Activated B cell treated with CpG ODN at 0.5 μM for 24 hours (primary cell): ENCODE data around the gene MSI2. TPM values are rescaled to one million over a fixed set of nuclear protein-coding genes. Genes with fewer than 3 reads are reported as not detected.
A peak's percentile ranks its signal among the peaks of the same experiment; 100 is the strongest.

Source experiments
- ATAC-seq: fragments of 200-7000 bp; cut with Tn5 transposase; one replicate; pipeline ENCODE4 v1.10.0; 2021; ENCODE audit warnings: low read depth, mild to moderate bottlenecking, moderate library complexity
- CTCF ChIA-PET: fragments of 350-600 bp; sonication (Branson Sonifier 250); formaldehyde crosslinking; loops from one replicate; lab custom pipeline; 2021; ENCODE audit warnings: antibody characterized with exemption; lab: Charles Lee
- POLR2A ChIA-PET: fragments of 350-600 bp; sonication (Branson Sonifier 250); formaldehyde crosslinking; loops from one replicate; lab custom pipeline; 2021; ENCODE audit warnings: antibody characterized with exemption; lab: Charles Lee
- DNase-seq: peaks from one replicate; pipeline ENCODE4 v3.0.0; 2022
- H3K27ac Mint-ChIP-seq: one replicate; pipeline ENCODE4 v1.8.0; 2020; ENCODE audit warnings: mixed read lengths
- H3K27me3 Mint-ChIP-seq: one replicate; pipeline ENCODE4 v1.8.0; 2021; ENCODE audit warnings: mixed read lengths
- H3K36me3 Mint-ChIP-seq: one replicate; pipeline ENCODE4 v1.8.0; 2021; ENCODE audit warnings: low read depth, mixed read lengths
- H3K4me1 Mint-ChIP-seq: one replicate; pipeline ENCODE4 v1.8.0; 2021; ENCODE audit warnings: mixed read lengths
- H3K4me3 Mint-ChIP-seq: one replicate; pipeline ENCODE4 v1.8.0; 2020; ENCODE audit warnings: mild to moderate bottlenecking, mixed read lengths
- H3K9me3 Mint-ChIP-seq: one replicate; pipeline ENCODE4 v1.8.0; 2020; ENCODE audit warnings: mixed read lengths
- intact Hi-C: fragments of 100-400 bp; cut with micrococcal nuclease; formaldehyde crosslinking; loops from one replicate; pipeline ENCODE4 v1.15.1; 2024
- total RNA-seq: library from RNA; stranded (reverse); gene quantifications from 2 replicates; pipeline ENCODE4 v1.2.3, GENCODE V29; 2022
- TF ChIP-seq, protein P1 (sequence below): fragments of 200-600 bp; IDR thresholded peaks from one replicate; pipeline ENCODE4 v1.8.0; 2022; ENCODE audit warnings: antibody characterized with exemption, mild to moderate bottlenecking

The MSI2 gene
- total RNA-seq, 1 donor from 2014 or later = 102 TPM

DNA sequence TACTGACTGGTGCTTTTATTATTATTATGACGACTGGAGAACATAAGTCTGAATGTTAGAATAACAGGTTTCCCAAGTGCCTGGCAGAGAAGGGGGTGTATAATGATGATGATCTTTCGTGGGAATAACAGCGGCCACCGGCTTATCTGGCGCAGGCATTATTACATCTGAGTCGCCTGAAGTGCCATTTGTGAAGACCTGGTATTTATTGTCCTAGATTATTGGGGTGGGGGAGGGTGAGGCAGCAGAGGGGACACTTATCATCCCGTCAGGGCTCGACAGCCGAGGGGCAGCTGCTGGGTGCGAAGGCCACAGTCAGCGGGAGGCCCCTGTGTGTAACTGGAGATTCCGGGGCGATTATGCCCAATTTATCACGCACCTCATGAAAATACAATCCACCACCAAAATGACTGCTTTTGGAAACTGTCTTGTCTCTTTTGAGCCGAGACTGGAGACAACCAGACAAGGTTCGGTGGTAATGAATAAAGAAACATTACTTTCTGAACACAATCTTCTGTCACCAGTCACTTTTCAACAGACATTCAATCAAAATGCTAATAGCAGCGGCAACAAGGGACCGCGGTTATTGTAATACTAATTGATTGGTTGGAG lies 289.5 kb downstream of the MSI2 start:
- H3K36me3 Mint-ChIP-seq = no peaks in the 10 kb centered on the region
- no peak for ATAC-seq
- no peaks in the 10 kb centered on the region for H3K27me3 Mint-ChIP-seq
- peaks cover 69% of the 10 kb centered on the region for H3K4me1 Mint-ChIP-seq
- no peak overlapping the region for H3K4me3 Mint-ChIP-seq
- ChIA-PET CTCF (no interaction called here), POLR2A (interaction anchor here (0.6 kb wide), 1 partner anchor 95 kb away, joined by 7 read pairs; no protein-coding TSS in a partner anchor)
- DNase-seq = no peak
- no peak overlapping the region for H3K27ac Mint-ChIP-seq
- intact Hi-C loops = no loop called here
- H3K9me3 Mint-ChIP-seq = no peaks in the 10 kb centered on the region
- TF ChIP-seq, protein P1, sequence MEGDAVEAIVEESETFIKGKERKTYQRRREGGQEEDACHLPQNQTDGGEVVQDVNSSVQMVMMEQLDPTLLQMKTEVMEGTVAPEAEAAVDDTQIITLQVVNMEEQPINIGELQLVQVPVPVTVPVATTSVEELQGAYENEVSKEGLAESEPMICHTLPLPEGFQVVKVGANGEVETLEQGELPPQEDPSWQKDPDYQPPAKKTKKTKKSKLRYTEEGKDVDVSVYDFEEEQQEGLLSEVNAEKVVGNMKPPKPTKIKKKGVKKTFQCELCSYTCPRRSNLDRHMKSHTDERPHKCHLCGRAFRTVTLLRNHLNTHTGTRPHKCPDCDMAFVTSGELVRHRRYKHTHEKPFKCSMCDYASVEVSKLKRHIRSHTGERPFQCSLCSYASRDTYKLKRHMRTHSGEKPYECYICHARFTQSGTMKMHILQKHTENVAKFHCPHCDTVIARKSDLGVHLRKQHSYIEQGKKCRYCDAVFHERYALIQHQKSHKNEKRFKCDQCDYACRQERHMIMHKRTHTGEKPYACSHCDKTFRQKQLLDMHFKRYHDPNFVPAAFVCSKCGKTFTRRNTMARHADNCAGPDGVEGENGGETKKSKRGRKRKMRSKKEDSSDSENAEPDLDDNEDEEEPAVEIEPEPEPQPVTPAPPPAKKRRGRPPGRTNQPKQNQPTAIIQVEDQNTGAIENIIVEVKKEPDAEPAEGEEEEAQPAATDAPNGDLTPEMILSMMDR = no peak

DNA sequence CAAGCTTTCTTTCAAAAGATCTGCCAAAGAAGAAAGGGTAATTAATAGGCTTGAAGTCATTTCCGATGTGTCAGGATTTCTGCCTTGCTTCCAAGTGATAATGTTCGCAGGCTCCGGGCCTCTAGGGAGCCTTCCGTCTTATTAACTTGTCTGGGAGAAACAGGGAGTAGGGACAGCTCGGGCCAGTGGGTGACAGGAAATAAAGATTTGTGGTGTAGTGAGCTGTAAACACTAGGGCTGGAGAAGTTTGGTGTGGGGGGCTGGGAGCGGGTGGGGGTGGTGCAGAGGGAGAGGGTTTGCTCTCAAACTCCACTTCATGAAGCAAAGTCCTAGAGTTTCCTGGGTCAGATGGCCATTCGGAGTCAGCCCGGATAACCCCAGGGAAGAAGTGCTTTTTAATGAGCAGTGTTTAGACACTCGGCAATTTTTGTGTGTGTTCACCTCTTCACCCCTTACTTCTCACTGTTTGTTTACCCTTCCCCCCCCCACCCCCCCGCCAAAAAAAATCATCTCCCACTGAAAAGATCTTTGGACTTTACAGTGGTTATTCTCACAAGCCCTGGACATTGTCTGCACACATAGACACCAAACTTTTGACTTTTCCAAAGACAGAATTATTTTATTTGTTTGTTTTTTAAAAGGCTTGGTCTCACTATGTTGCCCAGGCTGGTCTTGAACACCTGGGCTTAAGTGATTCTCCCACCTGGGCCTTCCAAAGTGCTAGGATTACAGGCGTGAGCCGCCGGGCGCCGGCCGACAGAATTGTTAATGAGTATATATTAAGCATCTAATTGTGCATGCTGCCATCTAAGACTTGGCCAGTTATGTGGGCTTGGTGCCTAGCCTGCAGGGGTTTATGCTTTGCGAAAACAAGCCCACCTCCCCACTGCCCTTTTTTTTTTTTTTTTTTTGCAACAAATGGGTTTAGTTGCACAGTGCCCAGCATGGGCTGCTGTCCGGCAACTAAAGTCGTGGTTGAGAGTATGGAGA lies 292.4 kb downstream of the MSI2 start:
- no peak for DNase-seq
- no peaks in the 10 kb centered on the region for H3K9me3 Mint-ChIP-seq
- H3K27me3 Mint-ChIP-seq = no peaks in the 10 kb centered on the region
- ChIA-PET POLR2A (interaction anchor here (0.6 to 3.7 kb wide), 5 partner anchors 9 to 292 kb away, joined by 3 to 34 read pairs (median 3); partner anchors contain the start of gene MSI2), CTCF (interaction anchor here (0.6 to 0.9 kb wide), 3 partner anchors 123 to 190 kb away, joined by 3 read pairs; no protein-coding TSS in a partner anchor)
- H3K27ac Mint-ChIP-seq = peak overlapping the region; percentile 77
- intact Hi-C loops = no loop called here
- no peak for ATAC-seq
- peaks cover 81% of the 10 kb centered on the region for H3K4me1 Mint-ChIP-seq
- no peaks in the 10 kb centered on the region for H3K36me3 Mint-ChIP-seq
- TF ChIP-seq, protein P1 = no peak
- H3K4me3 Mint-ChIP-seq = peak overlapping the region; percentile 65

DNA sequence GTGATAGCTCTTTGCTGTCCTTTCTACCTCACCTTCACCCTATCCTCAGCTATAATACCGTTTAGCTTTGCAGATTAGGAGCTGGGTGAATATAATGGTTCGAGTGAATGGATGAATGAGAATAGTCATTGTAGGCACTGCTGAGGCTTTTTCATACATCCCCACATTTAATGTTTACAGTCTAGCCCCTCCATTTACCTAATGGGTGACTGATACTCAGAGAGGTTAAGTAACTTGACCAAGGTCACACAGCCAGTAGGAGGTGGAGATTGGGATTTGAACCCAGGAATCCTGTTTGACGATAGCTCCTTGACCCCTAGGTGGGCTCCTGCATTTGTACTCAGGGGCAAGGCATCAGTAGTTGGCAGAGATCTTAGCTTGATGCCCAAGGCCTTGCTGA lies 293.1 kb downstream of the MSI2 start:
- TF ChIP-seq, protein P1 = no peak
- no peak overlapping the region for H3K4me3 Mint-ChIP-seq
- POLR2A ChIA-PET = interaction anchor here (0.7 to 3.7 kb wide), 4 partner anchors 10 to 76 kb away, joined by 3 to 34 read pairs (median 8); no protein-coding TSS in a partner anchor
- peaks cover 84% of the 10 kb centered on the region for H3K4me1 Mint-ChIP-seq
- no peaks in the 10 kb centered on the region for H3K36me3 Mint-ChIP-seq
- CTCF ChIA-PET = interaction anchor here (0.9 kb wide), 1 partner anchor 122 kb away, joined by 3 read pairs; no protein-coding TSS in a partner anchor
- ATAC-seq (no peak), DNase-seq (no peak)
- intact Hi-C loops = no loop called here
- no peak overlapping the region for H3K27ac Mint-ChIP-seq
- no peaks in the 10 kb centered on the region for H3K27me3 Mint-ChIP-seq
- H3K9me3 Mint-ChIP-seq = no peaks in the 10 kb centered on the region

DNA sequence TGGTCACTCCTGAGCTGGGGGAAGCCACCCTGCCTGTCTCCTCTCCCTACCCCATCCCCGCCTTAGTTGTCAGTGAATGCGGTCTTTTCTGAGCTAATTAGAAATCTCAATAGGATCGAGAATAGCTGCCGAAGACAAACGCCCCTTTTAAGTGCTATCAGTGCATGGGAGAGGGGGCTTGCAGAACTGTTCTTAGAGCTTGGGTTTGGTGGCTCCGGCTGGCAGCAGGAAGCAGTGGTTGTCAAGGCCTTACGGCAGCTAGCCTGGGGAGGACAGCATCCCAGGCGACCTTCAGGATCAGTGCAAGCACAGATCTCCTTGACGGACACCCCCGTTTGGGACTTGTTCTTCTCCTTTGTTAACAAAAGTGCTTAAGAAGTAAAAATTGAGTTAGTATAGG lies 293.7 kb downstream of the MSI2 start:
- H3K4me3 Mint-ChIP-seq = no peak overlapping the region
- peaks cover 87% of the 10 kb centered on the region for H3K4me1 Mint-ChIP-seq
- no peak for DNase-seq
- ChIA-PET POLR2A (interaction anchor here (0.9 to 3.7 kb wide), 5 partner anchors 10 to 293 kb away, joined by 3 to 34 read pairs (median 4); no protein-coding TSS in a partner anchor), CTCF (interaction anchor here (2.1 kb wide), 1 partner anchor 308 kb away, joined by 7 read pairs; no protein-coding TSS in a partner anchor)
- no peaks in the 10 kb centered on the region for H3K27me3 Mint-ChIP-seq
- ATAC-seq = no peak
- TF ChIP-seq, protein P1 = no peak
- H3K27ac Mint-ChIP-seq = no peak overlapping the region
- H3K36me3 Mint-ChIP-seq = no peaks in the 10 kb centered on the region
- intact Hi-C loops = loop anchor here (2.0 to 5.0 kb wide), 4 partner anchors 107 to 293 kb away; partner anchors contain the start of genes CCDC182 and MSI2
- H3K9me3 Mint-ChIP-seq = no peaks in the 10 kb centered on the region
